IMR-90 (cell line): ENCODE measurements around the gene OPCML. TPM values are rescaled to one million over a fixed set of nuclear protein-coding genes. Genes with fewer than 3 reads are reported as not detected.

Experiments
- ATAC-seq: fragments of 200-7000 bp; cut with Tn5 transposase; 2 replicates; pipeline ENCODE4 v1.9.1; 2020; ENCODE audit warnings: low read depth, mild to moderate bottlenecking, moderate library complexity
- BruUV-seq: library from RNA; stranded (reverse); fragments of 400-500 nt; replicated peaks from 2 replicates; lab custom pipeline; 2021; lab: Mats Ljungman, UMichigan
- CTCF ChIA-PET: fragments of 300-600 bp; formaldehyde crosslinking; extraction: SDS; loops from one replicate; lab custom pipeline; 2021; ENCODE audit warnings: antibody characterized with exemption; lab: Yijun Ruan, JAX
- POLR2A ChIA-PET: fragments of 300-600 bp; sonication (Branson Sonifier 250); formaldehyde crosslinking; loops from one replicate; lab custom pipeline; 2022; ENCODE audit warnings: antibody characterized with exemption; ENCODE audit not compliant: unreplicated experiment; lab: Charles Lee
- DNase-seq: peaks from one replicate; pipeline ENCODE4 v3.0.0; 2013
- H2AFZ ChIP-seq: replicated peaks from 2 replicates; pipeline ENCODE3; 2013; ENCODE audit warnings: low read length, mild to moderate bottlenecking; ENCODE audit not compliant: poor library complexity
- H2AK5ac ChIP-seq: 2 replicates; pipeline ENCODE4 v1.6.1; 2013; ENCODE audit warnings: low read depth, low read length, inconsistent platforms
- H2AK9ac ChIP-seq: replicated peaks from 2 replicates; pipeline ENCODE3; 2013; ENCODE audit warnings: mild to moderate bottlenecking, low read depth, low read length, moderate library complexity; ENCODE audit not compliant: poor library complexity
- H2BK120ac ChIP-seq: 2 replicates; pipeline ENCODE4 v1.6.1; 2013; ENCODE audit warnings: low read depth, low read length, inconsistent platforms
- H2BK15ac ChIP-seq: 3 replicates; pipeline ENCODE4 v1.6.1; 2013; ENCODE audit warnings: low read depth, low read length, inconsistent platforms
- H2BK20ac ChIP-seq: 2 replicates; pipeline ENCODE4 v1.6.1; 2013; ENCODE audit warnings: low read depth, mild to moderate bottlenecking, inconsistent platforms, low read length, moderate library complexity
- H2BK5ac ChIP-seq: 2 replicates; pipeline ENCODE4 v1.6.1; 2013; ENCODE audit warnings: mild to moderate bottlenecking, low read depth, low read length, inconsistent platforms; ENCODE audit not compliant: poor library complexity, severe bottlenecking
- H3K14ac ChIP-seq: replicated peaks from 2 replicates; pipeline ENCODE4 v1.6.1; 2013; ENCODE audit warnings: low read depth, low read length, inconsistent platforms
- H3K18ac ChIP-seq: 2 replicates; pipeline ENCODE4 v1.6.1; 2013; ENCODE audit warnings: low read depth, low read length, control low read depth
- H3K23ac ChIP-seq: 2 replicates; pipeline ENCODE4 v1.6.1; 2013; ENCODE audit warnings: low read depth, low read length, inconsistent platforms
- H3K27ac ChIP-seq: 2 replicates; pipeline ENCODE4 v1.5.1; 2013; ENCODE audit warnings: mild to moderate bottlenecking, control low read depth, low read length; ENCODE audit not compliant: insufficient read depth
- H3K27me3 ChIP-seq: 2 replicates; pipeline ENCODE4 v1.6.1; 2013; ENCODE audit warnings: low read length; ENCODE audit not compliant: control insufficient read depth, insufficient read depth
- H3K36me3 ChIP-seq: 2 replicates; pipeline ENCODE4 v1.6.1; 2013; ENCODE audit warnings: low read length, mixed read lengths; ENCODE audit not compliant: control insufficient read depth, insufficient read depth
- H3K4ac ChIP-seq: 2 replicates; pipeline ENCODE4 v1.6.1; 2013; ENCODE audit warnings: low read depth, low read length, inconsistent platforms
- H3K4me1 ChIP-seq: 2 replicates; pipeline ENCODE4 v1.6.1; 2013; ENCODE audit warnings: low read length, mixed read lengths; ENCODE audit not compliant: control insufficient read depth, insufficient read depth
- H3K4me2 ChIP-seq: 2 replicates; pipeline ENCODE4 v1.6.1; 2013; ENCODE audit warnings: low read depth, mild to moderate bottlenecking, control low read depth, low read length, moderate library complexity
- H3K4me3 ChIP-seq: 2 replicates; pipeline ENCODE4 v1.5.1; 2013; ENCODE audit warnings: low read depth, mild to moderate bottlenecking, control low read depth, low read length, moderate library complexity; ENCODE audit not compliant: insufficient read depth
- H3K56ac ChIP-seq: 2 replicates; pipeline ENCODE4 v1.6.1; 2013; ENCODE audit warnings: low read length, inconsistent platforms; ENCODE audit not compliant: insufficient read depth; ENCODE audit errors: extremely low read depth
- H3K79me1 ChIP-seq, 2 experiments: 2 replicates each; pipeline ENCODE4 v1.6.1; 2013; ENCODE audit warnings: low read length in 2 of 2, inconsistent platforms in 1 of 2, low read depth in 1 of 2
- H3K9ac ChIP-seq: 2 replicates; pipeline ENCODE4 v1.6.1; 2013; ENCODE audit warnings: low read depth, low read length, control low read depth
- H3K9me1 ChIP-seq: 2 replicates; pipeline ENCODE4 v1.6.1; 2013; ENCODE audit warnings: low read length, inconsistent platforms; ENCODE audit not compliant: insufficient read depth
- H3K9me3 ChIP-seq: 2 replicates; pipeline ENCODE4 v1.6.1; 2013; ENCODE audit warnings: low read length; ENCODE audit not compliant: control insufficient read depth, insufficient read depth
- H4K20me1 ChIP-seq: 2 replicates; pipeline ENCODE4 v1.6.1; 2013; ENCODE audit warnings: low read length, inconsistent platforms; ENCODE audit not compliant: insufficient read depth
- H4K5ac ChIP-seq: 2 replicates; pipeline ENCODE4 v1.6.1; 2013; ENCODE audit warnings: mild to moderate bottlenecking, low read depth, low read length, control low read depth
- H4K8ac ChIP-seq, 2 experiments: 2 replicates each; pipeline ENCODE4 v1.6.1; 2013; ENCODE audit warnings: low read depth in 2 of 2, low read length in 2 of 2, control low read depth in 1 of 2, inconsistent platforms in 1 of 2
- H4K91ac ChIP-seq: 2 replicates; pipeline ENCODE4 v1.6.1; 2013; ENCODE audit warnings: low read depth, low read length, inconsistent platforms; ENCODE audit not compliant: insufficient read depth
- MXI1 ChIP-seq: IDR thresholded peaks from 2 replicates; pipeline ENCODE4 v1.6.1; 2012; ENCODE audit warnings: low read depth, mild to moderate bottlenecking, low read length, moderate library complexity, borderline replicate concordance
- RCOR1 ChIP-seq: IDR thresholded peaks from 2 replicates; pipeline ENCODE4 v1.6.1; 2012; ENCODE audit warnings: mild to moderate bottlenecking, low read length, improper control_type of control experiment; ENCODE audit not compliant: insufficient replicate concordance
- RFX5 ChIP-seq: IDR thresholded peaks from 2 replicates; pipeline ENCODE4 v1.8.0; 2012; ENCODE audit warnings: low read depth, mild to moderate bottlenecking, low read length, moderate library complexity
- WGBS, 2 experiments: methylation state at CpG; one replicate each; pipeline versions ENCODE4 v1.1.5 to v1.1.7; 2013; ENCODE audit warnings: missing lambda C conversion rate in 2 of 2; ENCODE audit not compliant: insufficient read length in 1 of 2; ENCODE audit errors: extremely low coverage in 2 of 2; 5-methylcytosine and 5-hydroxymethylcytosine counted together
- dilution Hi-C: fragments of 300-500 bp; cut with HindIII; formaldehyde crosslinking; loops from one replicate; pipeline ENCODE4 v1.14.3; 2018; ENCODE audit warnings: low sequenced_read_pairs; ENCODE audit not compliant: unreplicated experiment
- in situ Hi-C: fragments of 300-500 bp; cut with MboI; formaldehyde crosslinking; loops from 3 replicates; pipeline ENCODE4 v1.14.3; 2019; ENCODE audit warnings: low sequenced_read_pairs, inconsistent platforms, mixed read lengths
- intact Hi-C: fragments of 100-400 bp; cut with micrococcal nuclease; formaldehyde crosslinking; loops from 2 replicates; pipeline ENCODE4 v1.10.0; 2022
- polyA plus RNA-seq, 3 experiments: library from polyadenylated mRNA; depleted of rRNA; stranded (reverse); fragments of >200 nt; gene quantifications; 2 replicates each; pipeline ENCODE4 v1.2.3, GENCODE V29; 2012; ENCODE audit warnings: low replicate concordance in 1 of 3
- total RNA-seq: library from RNA; depleted of rRNA; stranded (reverse); fragments of >200 nt; gene quantifications from 2 replicates; pipeline ENCODE4 v1.2.3, GENCODE V29; 2012

OPCML gene
- total and polyA plus RNA-seq, 2 of the 4 experiments (the other 2 are of a cell fraction), result under 0.01 to 2.6 TPM

- no peaks in the 10 kb centered on the region; the same call in 1 of the 2 replicates for H3K9me3 ChIP-seq
- intact Hi-C loops, result no loop called here
- no peak overlapping the region for H4K5ac ChIP-seq
- H3K4me1 ChIP-seq, result no peaks in the 10 kb centered on the region
- H2AK5ac ChIP-seq, result no peak overlapping the region
- ChIA-PET POLR2A (no interaction called here), CTCF (no interaction called here)
- H2BK120ac ChIP-seq, result no peak overlapping the region
- no CpG with 5 or more reads among the region's 5 CpGs for WGBS, 2 experiments
- no peak overlapping the region for H4K91ac ChIP-seq
- TF ChIP-seq RCOR1 (no peak), RFX5 (no peak), MXI1 (no peak)
- no peaks in the 10 kb centered on the region for H3K9me1 ChIP-seq
- no peak overlapping the region for H3K56ac ChIP-seq
- no peak overlapping the region for H2BK20ac ChIP-seq
- no peak overlapping the region for H3K4me3 ChIP-seq
- no peak overlapping the region for H3K14ac ChIP-seq
- H3K4me2 ChIP-seq, result no peak overlapping the region
- H3K23ac ChIP-seq, result no peak overlapping the region
- H2AFZ ChIP-seq, result no peak overlapping the region
- no peak overlapping the region for H3K9ac ChIP-seq
- H3K36me3 ChIP-seq, result no peaks in the 10 kb centered on the region
- no peak overlapping the region for H2BK5ac ChIP-seq
- H4K20me1 ChIP-seq, result no peaks in the 10 kb centered on the region
- DNase-seq (no peak), ATAC-seq (no peak)
- H4K8ac ChIP-seq, result no peak overlapping the region
- H3K4ac ChIP-seq, result no peak overlapping the region
- H3K79me1 ChIP-seq, result no peaks in the 10 kb centered on the region
- no TSS peak for BruUV-seq
- no peak overlapping the region for H2AK9ac ChIP-seq
- H3K18ac ChIP-seq, result no peak overlapping the region
- no peak overlapping the region for H2BK15ac ChIP-seq
- in situ Hi-C loops, result no loop called here
- dilution Hi-C loops, result no loop called here
- H3K27me3 ChIP-seq, result no peaks in the 10 kb centered on the region
- no peak overlapping the region for H3K27ac ChIP-seq
Observed at GRCh38 chr11:132551016-132551415, 981.3 kb downstream of the OPCML start.
